ENCODE data around the gene PTPRN2. TPM values are rescaled to one million over a fixed set of nuclear protein-coding genes. Genes with fewer than 3 reads are reported as not detected.

The PTPRN2 gene
- polyA plus RNA-seq, 1 experiment = 0.31 TPM

DNA sequence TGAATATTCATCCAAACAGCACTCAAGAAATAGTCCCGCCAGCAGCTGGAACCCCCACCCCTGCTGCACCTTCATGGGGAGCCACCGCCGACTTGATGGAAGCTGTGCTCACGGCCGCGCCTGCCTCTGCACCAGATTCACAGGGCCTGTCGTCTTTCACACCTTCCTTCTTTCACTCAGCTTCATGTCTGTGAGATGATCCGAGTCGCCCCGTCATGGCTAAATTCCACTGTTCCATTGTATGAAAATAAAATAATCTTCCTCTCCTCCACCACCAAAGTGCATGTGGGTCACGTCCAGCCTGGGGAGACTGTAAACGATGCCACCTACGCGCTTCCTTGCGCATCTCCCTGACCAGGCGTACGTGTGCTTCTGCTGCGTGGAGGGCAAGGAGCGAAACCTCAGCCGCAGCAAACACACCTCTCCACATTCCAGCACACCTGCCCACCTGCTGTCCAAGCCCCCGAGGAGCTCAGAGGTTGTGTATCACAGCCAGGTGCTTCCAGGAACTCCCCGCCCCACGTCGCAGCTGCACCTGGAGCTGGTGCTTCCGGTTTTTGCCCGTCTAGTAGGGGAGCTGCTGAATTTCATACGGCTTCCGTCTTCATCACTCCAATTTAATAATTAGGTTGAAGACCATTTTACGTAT, 137.0 kb downstream of the PTPRN2 start:
- POLR2A ChIA-PET = no interaction called here
- no peaks in the 10 kb centered on the region for H3K36me3 ChIP-seq (ENCODE audit: control insufficient read depth, insufficient read depth, low read length)
- H3K4me3 ChIP-seq (ENCODE audit: low read depth, low read length) = no peak overlapping the region
- DNase-seq (ENCODE audit: low read depth) = no peak
- H3K27me3 ChIP-seq (ENCODE audit: control insufficient read depth, insufficient read depth, low read length) = no peaks in the 10 kb centered on the region
- CTCF ChIA-PET = no interaction called here
- TF ChIP-seq, protein P1, sequence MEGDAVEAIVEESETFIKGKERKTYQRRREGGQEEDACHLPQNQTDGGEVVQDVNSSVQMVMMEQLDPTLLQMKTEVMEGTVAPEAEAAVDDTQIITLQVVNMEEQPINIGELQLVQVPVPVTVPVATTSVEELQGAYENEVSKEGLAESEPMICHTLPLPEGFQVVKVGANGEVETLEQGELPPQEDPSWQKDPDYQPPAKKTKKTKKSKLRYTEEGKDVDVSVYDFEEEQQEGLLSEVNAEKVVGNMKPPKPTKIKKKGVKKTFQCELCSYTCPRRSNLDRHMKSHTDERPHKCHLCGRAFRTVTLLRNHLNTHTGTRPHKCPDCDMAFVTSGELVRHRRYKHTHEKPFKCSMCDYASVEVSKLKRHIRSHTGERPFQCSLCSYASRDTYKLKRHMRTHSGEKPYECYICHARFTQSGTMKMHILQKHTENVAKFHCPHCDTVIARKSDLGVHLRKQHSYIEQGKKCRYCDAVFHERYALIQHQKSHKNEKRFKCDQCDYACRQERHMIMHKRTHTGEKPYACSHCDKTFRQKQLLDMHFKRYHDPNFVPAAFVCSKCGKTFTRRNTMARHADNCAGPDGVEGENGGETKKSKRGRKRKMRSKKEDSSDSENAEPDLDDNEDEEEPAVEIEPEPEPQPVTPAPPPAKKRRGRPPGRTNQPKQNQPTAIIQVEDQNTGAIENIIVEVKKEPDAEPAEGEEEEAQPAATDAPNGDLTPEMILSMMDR (IDR thresholded peaks at IDR 0.05; ENCODE audit: insufficient read depth, low read depth, low read length) = no peak

DNA sequence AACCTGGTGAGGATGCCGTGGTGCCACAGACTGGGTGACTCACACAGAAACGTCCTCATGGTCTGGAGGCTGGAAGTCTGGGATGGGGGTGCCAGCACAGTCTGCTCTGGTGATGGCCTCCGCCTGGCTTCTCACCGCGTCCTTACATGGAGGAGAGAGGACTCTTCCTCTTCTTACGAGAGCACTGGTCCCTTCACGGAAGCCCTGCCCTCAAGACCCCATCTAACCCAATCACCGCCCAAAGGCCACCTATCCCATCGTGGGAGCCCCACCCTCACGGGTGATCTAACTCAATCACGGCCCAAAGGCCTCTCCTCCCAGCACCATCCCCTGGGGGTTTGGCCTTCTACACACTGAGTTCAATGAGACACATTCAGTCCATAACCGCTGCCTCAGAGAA, 137.7 kb downstream of the PTPRN2 start:
- CTCF ChIA-PET = no interaction called here
- POLR2A ChIA-PET = no interaction called here
- Histone ChIP-seq H3K4me3 (ENCODE audit: low read depth, low read length) (no peak overlapping the region), H3K27me3 (ENCODE audit: control insufficient read depth, insufficient read depth, low read length) (no peaks in the 10 kb centered on the region), H3K36me3 (ENCODE audit: control insufficient read depth, insufficient read depth, low read length) (no peaks in the 10 kb centered on the region)
- TF ChIP-seq, protein P1 (IDR thresholded peaks at IDR 0.05; ENCODE audit: insufficient read depth, low read depth, low read length) = no peak
- no peak for DNase-seq (ENCODE audit: low read depth)

DNA sequence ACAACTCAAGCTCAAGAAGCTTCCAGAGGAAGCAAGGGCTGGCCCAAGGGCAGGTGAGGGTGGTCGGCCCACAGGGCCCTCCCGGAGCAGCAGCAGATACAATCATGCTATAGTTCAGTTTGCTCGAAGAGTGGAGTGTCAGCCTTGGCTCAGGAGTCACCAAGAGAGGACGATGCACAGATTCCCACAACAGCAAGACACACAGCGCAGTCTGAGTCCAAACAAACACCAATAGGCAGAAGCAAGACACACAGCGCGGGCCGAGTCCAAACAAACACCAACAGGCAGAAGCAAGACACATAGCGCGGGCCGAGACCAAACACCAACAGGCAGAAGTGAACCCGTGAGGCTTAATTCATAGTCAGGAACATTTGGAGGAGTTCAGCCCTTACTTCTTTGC, 138.4 kb downstream of the PTPRN2 start:
- Histone ChIP-seq H3K4me3 (ENCODE audit: low read depth, low read length) (no peak overlapping the region), H3K36me3 (ENCODE audit: control insufficient read depth, insufficient read depth, low read length) (no peaks in the 10 kb centered on the region), H3K27me3 (ENCODE audit: control insufficient read depth, insufficient read depth, low read length) (no peaks in the 10 kb centered on the region)
- TF ChIP-seq, protein P1 (IDR thresholded peaks at IDR 0.05; ENCODE audit: insufficient read depth, low read depth, low read length) = no peak
- DNase-seq (ENCODE audit: low read depth) = no peak
- CTCF ChIA-PET = no interaction called here
- POLR2A ChIA-PET = no interaction called here

DNA sequence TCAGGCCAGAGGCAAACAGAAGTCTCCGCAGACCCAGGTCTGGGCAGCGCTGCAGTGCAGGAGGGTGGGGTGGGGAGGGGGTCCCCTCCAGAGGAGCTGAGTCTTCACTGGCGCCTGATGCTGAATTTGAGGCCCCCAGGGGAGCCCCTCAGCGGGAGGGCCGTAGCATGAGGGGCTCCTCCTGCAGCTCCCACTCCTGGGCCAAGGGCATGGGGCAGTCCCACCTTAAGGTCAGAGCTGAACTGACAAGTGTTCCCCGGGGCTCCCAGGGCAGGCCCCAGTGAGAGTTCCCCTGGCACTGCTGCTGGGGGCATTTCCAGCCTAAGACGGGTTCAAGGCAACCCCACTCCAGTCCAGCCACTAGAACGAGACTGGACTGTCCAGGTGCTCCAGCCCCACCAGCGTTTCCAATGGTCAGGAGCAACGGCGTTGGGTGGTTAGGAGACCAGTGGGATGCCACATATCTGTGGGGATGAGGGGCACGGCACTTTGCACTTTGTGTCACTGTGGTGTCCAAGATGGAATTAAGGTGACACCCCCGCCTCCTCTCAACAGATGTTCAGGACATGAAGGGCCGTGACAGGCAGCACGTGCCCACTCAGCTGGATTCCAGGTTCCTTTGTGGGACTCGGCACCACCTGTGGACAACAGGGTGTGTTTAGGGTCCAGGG, 139.1 kb downstream of the PTPRN2 start:
- DNase-seq (ENCODE audit: low read depth) = no peak
- CTCF ChIA-PET = no interaction called here
- H3K4me3 ChIP-seq (ENCODE audit: low read depth, low read length) = no peak overlapping the region
- H3K36me3 ChIP-seq (ENCODE audit: control insufficient read depth, insufficient read depth, low read length) = no peaks in the 10 kb centered on the region
- no peaks in the 10 kb centered on the region for H3K27me3 ChIP-seq (ENCODE audit: control insufficient read depth, insufficient read depth, low read length)
- POLR2A ChIA-PET = no interaction called here
- TF ChIP-seq, protein P1 (IDR thresholded peaks at IDR 0.05; ENCODE audit: insufficient read depth, low read depth, low read length) = no peak

DNA sequence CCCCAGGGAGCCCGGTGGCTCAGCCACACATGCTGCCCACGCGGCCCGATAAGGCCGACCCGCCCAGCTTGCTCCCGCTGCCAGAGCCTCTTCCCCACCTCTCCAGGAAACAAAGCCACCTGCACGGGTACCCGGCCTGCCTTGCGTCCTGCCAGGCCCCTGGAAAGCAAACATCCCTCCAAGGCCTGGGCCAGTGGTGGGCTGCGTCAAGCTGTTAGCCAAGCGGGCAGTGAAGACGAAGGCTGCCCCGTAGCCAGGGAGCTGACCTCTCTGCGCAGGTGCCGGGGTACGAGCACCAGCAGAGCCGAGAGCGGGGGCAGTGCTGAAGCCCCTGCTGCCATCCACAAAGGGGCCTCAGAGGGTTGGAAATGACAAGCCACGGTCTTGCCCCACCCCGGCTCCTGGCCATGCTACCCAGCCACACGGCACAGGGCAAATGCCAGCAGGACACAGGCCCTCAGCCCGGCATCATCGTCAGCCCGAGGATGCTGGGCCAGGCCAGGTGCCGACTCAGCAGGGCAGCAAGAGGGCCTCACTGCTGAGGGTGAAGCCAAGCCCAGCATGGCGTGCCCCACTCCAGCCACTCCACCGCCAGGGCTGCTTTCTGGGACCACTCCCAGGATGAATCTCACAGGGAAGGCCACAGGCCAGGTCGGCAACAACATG, 140.0 kb downstream of the PTPRN2 start:
- no peak for DNase-seq (ENCODE audit: low read depth)
- ChIA-PET CTCF (no interaction called here), POLR2A (no interaction called here)
- Histone ChIP-seq H3K4me3 (ENCODE audit: low read depth, low read length) (no peak overlapping the region), H3K27me3 (ENCODE audit: control insufficient read depth, insufficient read depth, low read length) (no peaks in the 10 kb centered on the region), H3K36me3 (ENCODE audit: control insufficient read depth, insufficient read depth, low read length) (no peaks in the 10 kb centered on the region)
- TF ChIP-seq, protein P1 (IDR thresholded peaks at IDR 0.05; ENCODE audit: insufficient read depth, low read depth, low read length) = no peak

Measured in BJ (cell line).